H1 (cell line): ENCODE data around the gene CTF1. TPM values are rescaled to one million over a fixed set of nuclear protein-coding genes. Genes with fewer than 3 reads are reported as not detected.

Experiments
- CTBP2 ChIP-seq: IDR thresholded peaks from 2 replicates; pipeline ENCODE4 v1.7.0; 2011; ENCODE audit warnings: borderline replicate concordance, mild to moderate bottlenecking, moderate library complexity, mixed read lengths, low read length; ENCODE audit not compliant: insufficient read depth, insufficient read length
- POLR2AphosphoS5 ChIP-seq: IDR thresholded peaks from 2 replicates; pipeline ENCODE4 v1.6.1; 2011; ENCODE audit warnings: low read depth, low read length
- RBBP5 ChIP-seq: IDR thresholded peaks from 2 replicates; pipeline ENCODE4 v1.7.1; 2012; ENCODE audit warnings: low read depth, mild to moderate bottlenecking, inconsistent platforms, low read length, moderate library complexity, borderline replicate concordance
- SIN3A ChIP-seq, 2 experiments: IDR thresholded peaks in 1 of 2; conservative IDR thresholded peaks in 1 of 2; 2 replicates each; pipeline ENCODE4 v1.6.1; 2011 to 2012; ENCODE audit warnings: low read length in 2 of 2, improper control_type of control experiment in 1 of 2, low read depth in 1 of 2, mild to moderate bottlenecking in 1 of 2
- TBP ChIP-seq: IDR thresholded peaks from 2 replicates; pipeline ENCODE4 v1.6.1; 2011; ENCODE audit warnings: low read depth, low read length, improper control_type of control experiment
- polyA plus RNA-seq, 7 experiments: library from polyadenylated mRNA; depleted of rRNA in 3 of 7; stranded (reverse) in 5 of 7; unstranded in 2 of 7; fragments of >200 nt in 5 of 7; fragments of 200-250 nt in 2 of 7; gene quantifications; 1 replicate in 5 of 7; 2 replicates in 1 of 7; 4 replicates in 1 of 7; pipeline versions ENCODE4 v1.2.1 to v1.2.3, GENCODE V29; 2011 to 2013; ENCODE audit warnings: missing spikeins in 2 of 7, mixed read lengths in 2 of 7
- total RNA-seq: library from RNA; stranded (reverse); fragmentation: NEBNext Ultra II Directional; extraction: Animal tissue kit (Norgen Biotek cat#: 25700); gene quantifications from 2 replicates; pipeline ENCODE4 v1.2.1, GENCODE V29; 2021
- TF ChIP-seq, protein P1 (sequence below): fragments of 300-600 bp; sonication (generic); IDR thresholded peaks from 2 replicates; pipeline ENCODE4 v1.7.1; 2012; ENCODE audit warnings: low read length, moderate library complexity, mild to moderate bottlenecking, inconsistent platforms; ENCODE audit not compliant: insufficient replicate concordance

CTF1 gene
- total and polyA plus RNA-seq, 2 of the 8 experiments (the other 6 are each of a cell fraction or from before 2014, with no cell fraction given), result 0.97 to 3.4 TPM

DNA sequence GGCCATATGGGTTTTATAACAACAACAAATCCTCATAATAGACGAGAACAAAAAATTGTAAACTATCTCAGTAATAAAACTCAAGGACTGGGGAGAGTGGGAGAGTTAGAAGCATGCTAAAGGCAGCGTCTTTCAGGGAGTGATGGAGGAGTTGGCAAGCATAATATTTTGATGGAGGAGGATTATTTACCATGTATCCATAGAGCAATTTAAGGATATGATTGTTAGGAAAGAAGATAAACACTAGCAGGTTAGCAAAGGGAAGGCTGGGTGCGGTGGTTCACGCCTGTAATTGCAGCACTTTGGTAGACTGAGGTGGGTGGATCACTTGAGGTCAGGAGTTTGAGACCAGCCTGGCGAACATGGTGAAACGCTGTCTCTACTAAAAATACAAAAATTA, 30.4 kb upstream of the CTF1 start (continued):
- TF ChIP-seq POLR2AphosphoS5 (no peak), TBP (no peak), SIN3A (conservative IDR thresholded peaks at IDR 0.05 in 1 of 2, IDR thresholded peaks at IDR 0.05 in 1 of 2; ENCODE audit: low read depth in 1 of 2, low read length in 2 of 2) (no peak), CTBP2 (no peak), RBBP5 (no peak)
- TF ChIP-seq, protein P1, sequence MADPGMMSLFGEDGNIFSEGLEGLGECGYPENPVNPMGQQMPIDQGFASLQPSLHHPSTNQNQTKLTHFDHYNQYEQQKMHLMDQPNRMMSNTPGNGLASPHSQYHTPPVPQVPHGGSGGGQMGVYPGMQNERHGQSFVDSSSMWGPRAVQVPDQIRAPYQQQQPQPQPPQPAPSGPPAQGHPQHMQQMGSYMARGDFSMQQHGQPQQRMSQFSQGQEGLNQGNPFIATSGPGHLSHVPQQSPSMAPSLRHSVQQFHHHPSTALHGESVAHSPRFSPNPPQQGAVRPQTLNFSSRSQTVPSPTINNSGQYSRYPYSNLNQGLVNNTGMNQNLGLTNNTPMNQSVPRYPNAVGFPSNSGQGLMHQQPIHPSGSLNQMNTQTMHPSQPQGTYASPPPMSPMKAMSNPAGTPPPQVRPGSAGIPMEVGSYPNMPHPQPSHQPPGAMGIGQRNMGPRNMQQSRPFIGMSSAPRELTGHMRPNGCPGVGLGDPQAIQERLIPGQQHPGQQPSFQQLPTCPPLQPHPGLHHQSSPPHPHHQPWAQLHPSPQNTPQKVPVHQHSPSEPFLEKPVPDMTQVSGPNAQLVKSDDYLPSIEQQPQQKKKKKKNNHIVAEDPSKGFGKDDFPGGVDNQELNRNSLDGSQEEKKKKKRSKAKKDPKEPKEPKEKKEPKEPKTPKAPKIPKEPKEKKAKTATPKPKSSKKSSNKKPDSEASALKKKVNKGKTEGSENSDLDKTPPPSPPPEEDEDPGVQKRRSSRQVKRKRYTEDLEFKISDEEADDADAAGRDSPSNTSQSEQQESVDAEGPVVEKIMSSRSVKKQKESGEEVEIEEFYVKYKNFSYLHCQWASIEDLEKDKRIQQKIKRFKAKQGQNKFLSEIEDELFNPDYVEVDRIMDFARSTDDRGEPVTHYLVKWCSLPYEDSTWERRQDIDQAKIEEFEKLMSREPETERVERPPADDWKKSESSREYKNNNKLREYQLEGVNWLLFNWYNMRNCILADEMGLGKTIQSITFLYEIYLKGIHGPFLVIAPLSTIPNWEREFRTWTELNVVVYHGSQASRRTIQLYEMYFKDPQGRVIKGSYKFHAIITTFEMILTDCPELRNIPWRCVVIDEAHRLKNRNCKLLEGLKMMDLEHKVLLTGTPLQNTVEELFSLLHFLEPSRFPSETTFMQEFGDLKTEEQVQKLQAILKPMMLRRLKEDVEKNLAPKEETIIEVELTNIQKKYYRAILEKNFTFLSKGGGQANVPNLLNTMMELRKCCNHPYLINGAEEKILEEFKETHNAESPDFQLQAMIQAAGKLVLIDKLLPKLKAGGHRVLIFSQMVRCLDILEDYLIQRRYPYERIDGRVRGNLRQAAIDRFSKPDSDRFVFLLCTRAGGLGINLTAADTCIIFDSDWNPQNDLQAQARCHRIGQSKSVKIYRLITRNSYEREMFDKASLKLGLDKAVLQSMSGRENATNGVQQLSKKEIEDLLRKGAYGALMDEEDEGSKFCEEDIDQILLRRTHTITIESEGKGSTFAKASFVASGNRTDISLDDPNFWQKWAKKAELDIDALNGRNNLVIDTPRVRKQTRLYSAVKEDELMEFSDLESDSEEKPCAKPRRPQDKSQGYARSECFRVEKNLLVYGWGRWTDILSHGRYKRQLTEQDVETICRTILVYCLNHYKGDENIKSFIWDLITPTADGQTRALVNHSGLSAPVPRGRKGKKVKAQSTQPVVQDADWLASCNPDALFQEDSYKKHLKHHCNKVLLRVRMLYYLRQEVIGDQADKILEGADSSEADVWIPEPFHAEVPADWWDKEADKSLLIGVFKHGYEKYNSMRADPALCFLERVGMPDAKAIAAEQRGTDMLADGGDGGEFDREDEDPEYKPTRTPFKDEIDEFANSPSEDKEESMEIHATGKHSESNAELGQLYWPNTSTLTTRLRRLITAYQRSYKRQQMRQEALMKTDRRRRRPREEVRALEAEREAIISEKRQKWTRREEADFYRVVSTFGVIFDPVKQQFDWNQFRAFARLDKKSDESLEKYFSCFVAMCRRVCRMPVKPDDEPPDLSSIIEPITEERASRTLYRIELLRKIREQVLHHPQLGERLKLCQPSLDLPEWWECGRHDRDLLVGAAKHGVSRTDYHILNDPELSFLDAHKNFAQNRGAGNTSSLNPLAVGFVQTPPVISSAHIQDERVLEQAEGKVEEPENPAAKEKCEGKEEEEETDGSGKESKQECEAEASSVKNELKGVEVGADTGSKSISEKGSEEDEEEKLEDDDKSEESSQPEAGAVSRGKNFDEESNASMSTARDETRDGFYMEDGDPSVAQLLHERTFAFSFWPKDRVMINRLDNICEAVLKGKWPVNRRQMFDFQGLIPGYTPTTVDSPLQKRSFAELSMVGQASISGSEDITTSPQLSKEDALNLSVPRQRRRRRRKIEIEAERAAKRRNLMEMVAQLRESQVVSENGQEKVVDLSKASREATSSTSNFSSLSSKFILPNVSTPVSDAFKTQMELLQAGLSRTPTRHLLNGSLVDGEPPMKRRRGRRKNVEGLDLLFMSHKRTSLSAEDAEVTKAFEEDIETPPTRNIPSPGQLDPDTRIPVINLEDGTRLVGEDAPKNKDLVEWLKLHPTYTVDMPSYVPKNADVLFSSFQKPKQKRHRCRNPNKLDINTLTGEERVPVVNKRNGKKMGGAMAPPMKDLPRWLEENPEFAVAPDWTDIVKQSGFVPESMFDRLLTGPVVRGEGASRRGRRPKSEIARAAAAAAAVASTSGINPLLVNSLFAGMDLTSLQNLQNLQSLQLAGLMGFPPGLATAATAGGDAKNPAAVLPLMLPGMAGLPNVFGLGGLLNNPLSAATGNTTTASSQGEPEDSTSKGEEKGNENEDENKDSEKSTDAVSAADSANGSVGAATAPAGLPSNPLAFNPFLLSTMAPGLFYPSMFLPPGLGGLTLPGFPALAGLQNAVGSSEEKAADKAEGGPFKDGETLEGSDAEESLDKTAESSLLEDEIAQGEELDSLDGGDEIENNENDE, result no peak
